SU-DHL-6 (cell line): ENCODE measurements around the gene TMEM8B.

Experiments used
- H2AFZ ChIP-seq: fragments of 200-600 bp; sonication (generic); 2 replicates; pipeline ENCODE4 v1.6.1; 2014; ENCODE audit warnings: low read depth, mild to moderate bottlenecking, moderate library complexity, mixed read lengths, antibody characterized with exemption, low read length; ENCODE audit not compliant: severe bottlenecking
- H3F3A ChIP-seq: fragments of 200-600 bp; shearing (Covaris generic); 2 replicates; pipeline ENCODE4 v1.6.0; 2016; ENCODE audit warnings: antibody characterized with exemption, mild to moderate bottlenecking; ENCODE audit not compliant: insufficient read depth
- H3K27ac ChIP-seq: fragments of 200-600 bp; sonication (generic); 2 replicates; pipeline ENCODE4 v1.5.1; 2016; ENCODE audit warnings: low read depth, mild to moderate bottlenecking, low read length, moderate library complexity, mixed read lengths
- H3K27me3 ChIP-seq: fragments of 200-600 bp; sonication (generic), shearing (Covaris generic); 2 replicates; pipeline ENCODE4 v1.6.0; 2014; ENCODE audit warnings: mild to moderate bottlenecking, low read length
- H3K36me3 ChIP-seq: fragments of 200-600 bp; sonication (generic); 2 replicates; pipeline ENCODE4 v1.6.1; 2014; ENCODE audit warnings: mild to moderate bottlenecking, low read length, mixed read lengths
- H3K4me2 ChIP-seq: fragments of 300-600, 200-600 bp; shearing (Covaris generic), sonication (generic); 2 replicates; pipeline ENCODE4 v1.6.0; 2014; ENCODE audit warnings: low read length, low read depth, mild to moderate bottlenecking; ENCODE audit not compliant: poor library complexity, severe bottlenecking
- H3K4me3 ChIP-seq: fragments of 200-600 bp; sonication (generic); 2 replicates; pipeline ENCODE4 v1.5.1; 2014; ENCODE audit warnings: antibody characterized with exemption, low read length, mild to moderate bottlenecking, mixed read lengths; ENCODE audit not compliant: insufficient read depth, poor library complexity, severe bottlenecking
- H3K79me2 ChIP-seq: fragments of 200-600 bp; sonication (generic); 2 replicates; pipeline ENCODE4 v1.6.1; 2014; ENCODE audit warnings: mild to moderate bottlenecking, low read length, moderate library complexity; ENCODE audit not compliant: insufficient read depth
- H3K9ac ChIP-seq: fragments of 200-600 bp; sonication (generic); 2 replicates; pipeline ENCODE4 v1.7.0; 2014; ENCODE audit warnings: mild to moderate bottlenecking, low read length
- H3K9me2 ChIP-seq: fragments of 200-600 bp; sonication (generic); replicated peaks from 2 replicates; pipeline ENCODE4 v1.6.1; 2014; ENCODE audit warnings: low read length; ENCODE audit not compliant: insufficient read depth
- H3K9me3 ChIP-seq: fragments of 200-600 bp; sonication (generic); 2 replicates; pipeline ENCODE4 v1.6.1; 2014; ENCODE audit warnings: low read length, mixed read lengths; ENCODE audit not compliant: insufficient read depth
- H4K20me1 ChIP-seq: fragments of 200-600 bp; sonication (generic); 2 replicates; pipeline ENCODE4 v1.6.1; 2014; ENCODE audit warnings: low read depth, mild to moderate bottlenecking, antibody characterized with exemption, low read length, moderate library complexity, mixed read lengths
- EZH2phosphoT487 ChIP-seq: fragments of 200-600 bp; sonication (generic), shearing (Covaris generic); conservative IDR thresholded peaks from 2 replicates; pipeline ENCODE4 v1.6.1; 2018; ENCODE audit warnings: mild to moderate bottlenecking, antibody characterized with exemption, low read length, moderate library complexity, mixed read lengths
- TF ChIP-seq, protein P1 (sequence below): fragments of 200-600 bp; sonication (generic); IDR thresholded peaks from one replicate; pipeline ENCODE4 v1.5.1; 2017; ENCODE audit warnings: antibody characterized with exemption, mild to moderate bottlenecking, low read length, moderate library complexity; ENCODE audit not compliant: insufficient read depth, poor library complexity, severe bottlenecking

The TMEM8B gene

GRCh38 chr9:35829764-35830096 is 702 bp downstream of the TMEM8B start:
- no peak overlapping the region for H3K27ac ChIP-seq
- no peaks in the 10 kb centered on the region for H3K9me2 ChIP-seq
- H3K4me2 ChIP-seq, result peak overlapping the region; percentile 91
- no peaks in the 10 kb centered on the region for H3K27me3 ChIP-seq
- H3F3A ChIP-seq, result no peaks in the 10 kb centered on the region
- peak overlapping the region; percentile 79 for H3K4me3 ChIP-seq
- no peak for TF ChIP-seq EZH2phosphoT487
- TF ChIP-seq, protein P1, sequence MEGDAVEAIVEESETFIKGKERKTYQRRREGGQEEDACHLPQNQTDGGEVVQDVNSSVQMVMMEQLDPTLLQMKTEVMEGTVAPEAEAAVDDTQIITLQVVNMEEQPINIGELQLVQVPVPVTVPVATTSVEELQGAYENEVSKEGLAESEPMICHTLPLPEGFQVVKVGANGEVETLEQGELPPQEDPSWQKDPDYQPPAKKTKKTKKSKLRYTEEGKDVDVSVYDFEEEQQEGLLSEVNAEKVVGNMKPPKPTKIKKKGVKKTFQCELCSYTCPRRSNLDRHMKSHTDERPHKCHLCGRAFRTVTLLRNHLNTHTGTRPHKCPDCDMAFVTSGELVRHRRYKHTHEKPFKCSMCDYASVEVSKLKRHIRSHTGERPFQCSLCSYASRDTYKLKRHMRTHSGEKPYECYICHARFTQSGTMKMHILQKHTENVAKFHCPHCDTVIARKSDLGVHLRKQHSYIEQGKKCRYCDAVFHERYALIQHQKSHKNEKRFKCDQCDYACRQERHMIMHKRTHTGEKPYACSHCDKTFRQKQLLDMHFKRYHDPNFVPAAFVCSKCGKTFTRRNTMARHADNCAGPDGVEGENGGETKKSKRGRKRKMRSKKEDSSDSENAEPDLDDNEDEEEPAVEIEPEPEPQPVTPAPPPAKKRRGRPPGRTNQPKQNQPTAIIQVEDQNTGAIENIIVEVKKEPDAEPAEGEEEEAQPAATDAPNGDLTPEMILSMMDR, result no peak
- no peaks in the 10 kb centered on the region for H3K9me3 ChIP-seq
- peak overlapping the region; percentile 97 for H2AFZ ChIP-seq
- peak overlapping the region; percentile 60 for H3K9ac ChIP-seq
- H4K20me1 ChIP-seq, result no peaks in the 10 kb centered on the region
- H3K79me2 ChIP-seq, result no peaks in the 10 kb centered on the region
- no peaks in the 10 kb centered on the region for H3K36me3 ChIP-seq

DNA sequence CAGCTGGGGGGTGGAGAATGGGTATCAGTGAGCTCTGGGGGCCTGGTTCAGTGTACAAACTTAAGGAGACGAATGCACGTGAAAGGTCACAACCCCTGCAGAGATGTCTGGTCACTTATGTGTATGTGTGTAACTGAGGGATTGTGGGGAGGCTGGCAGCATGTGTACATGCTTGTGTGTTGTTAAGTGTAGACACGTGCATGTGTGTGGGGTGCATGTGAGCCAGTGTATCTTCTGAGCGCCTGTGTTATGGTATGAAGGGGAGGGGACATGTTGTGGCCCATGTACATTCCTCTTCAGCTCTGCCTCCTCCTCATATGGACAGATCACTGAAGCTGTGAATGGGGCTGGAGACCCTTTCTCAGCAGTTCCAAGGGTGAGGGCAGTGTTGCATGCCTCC is 2.0 kb downstream of the TMEM8B start:
- H3K4me2 ChIP-seq, result no peak overlapping the region
- H3K36me3 ChIP-seq, result no peaks in the 10 kb centered on the region
- no peaks in the 10 kb centered on the region for H3F3A ChIP-seq
- no peaks in the 10 kb centered on the region for H4K20me1 ChIP-seq
- H2AFZ ChIP-seq, result no peak overlapping the region
- no peak overlapping the region for H3K27ac ChIP-seq
- no peaks in the 10 kb centered on the region for H3K79me2 ChIP-seq
- no peaks in the 10 kb centered on the region for H3K27me3 ChIP-seq
- no peak overlapping the region for H3K9ac ChIP-seq
- no peaks in the 10 kb centered on the region for H3K9me3 ChIP-seq
- H3K9me2 ChIP-seq, result no peaks in the 10 kb centered on the region
- no peak for TF ChIP-seq EZH2phosphoT487
- TF ChIP-seq, protein P1, result no peak
- no peak overlapping the region for H3K4me3 ChIP-seq

DNA sequence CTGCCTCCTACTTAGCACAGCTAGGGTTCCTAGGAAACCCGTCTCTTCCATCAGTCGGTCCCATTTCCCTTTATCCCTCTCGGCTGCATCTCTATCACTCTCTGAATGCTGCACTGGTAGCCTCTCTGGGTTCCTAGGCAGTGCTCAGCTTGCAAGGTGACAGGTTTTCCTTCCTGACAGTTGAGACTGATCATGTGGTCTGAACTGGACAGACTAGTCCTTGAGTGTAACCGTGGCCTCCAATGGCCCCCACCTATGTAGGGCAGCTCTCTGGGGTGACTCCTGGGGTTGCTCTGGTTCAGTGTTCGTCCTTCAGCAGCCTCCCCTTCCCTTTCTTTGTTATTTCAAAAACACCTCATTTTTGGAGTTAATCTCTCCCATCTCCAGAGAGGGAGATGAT is 3.8 kb downstream of the TMEM8B start:
- no peaks in the 10 kb centered on the region for H3K79me2 ChIP-seq
- no peak overlapping the region for H3K9ac ChIP-seq
- H3K9me3 ChIP-seq, result no peaks in the 10 kb centered on the region
- H4K20me1 ChIP-seq, result no peaks in the 10 kb centered on the region
- no peak for TF ChIP-seq EZH2phosphoT487
- TF ChIP-seq, protein P1, result no peak
- no peaks in the 10 kb centered on the region for H3F3A ChIP-seq
- no peaks in the 10 kb centered on the region for H3K27me3 ChIP-seq
- H3K9me2 ChIP-seq, result no peaks in the 10 kb centered on the region
- H3K27ac ChIP-seq, result no peak overlapping the region
- no peak overlapping the region for H3K4me2 ChIP-seq
- H3K36me3 ChIP-seq, result no peaks in the 10 kb centered on the region
- no peak overlapping the region for H2AFZ ChIP-seq
- H3K4me3 ChIP-seq, result no peak overlapping the region
